Stimulated activated CD4-positive, alpha-beta T cell treated with anti-CD3 and anti-CD28 coated beads, TNF-alpha, amount 100 ng/mL, for 4 hours (primary cell): ENCODE measurements around the gene NEIL3.
"Not testable (repeated sequence)": the region's sequence is repeated elsewhere in the genome, so short reads cannot be mapped to it uniquely, and the experiment has no call there.

Experiments used
- DNase-seq, 3 experiments: peaks; one replicate each; pipeline ENCODE4 v3.0.0-alpha.2; 2020; ENCODE audit warnings: low read depth in 3 of 3

The NEIL3 gene

DNA sequence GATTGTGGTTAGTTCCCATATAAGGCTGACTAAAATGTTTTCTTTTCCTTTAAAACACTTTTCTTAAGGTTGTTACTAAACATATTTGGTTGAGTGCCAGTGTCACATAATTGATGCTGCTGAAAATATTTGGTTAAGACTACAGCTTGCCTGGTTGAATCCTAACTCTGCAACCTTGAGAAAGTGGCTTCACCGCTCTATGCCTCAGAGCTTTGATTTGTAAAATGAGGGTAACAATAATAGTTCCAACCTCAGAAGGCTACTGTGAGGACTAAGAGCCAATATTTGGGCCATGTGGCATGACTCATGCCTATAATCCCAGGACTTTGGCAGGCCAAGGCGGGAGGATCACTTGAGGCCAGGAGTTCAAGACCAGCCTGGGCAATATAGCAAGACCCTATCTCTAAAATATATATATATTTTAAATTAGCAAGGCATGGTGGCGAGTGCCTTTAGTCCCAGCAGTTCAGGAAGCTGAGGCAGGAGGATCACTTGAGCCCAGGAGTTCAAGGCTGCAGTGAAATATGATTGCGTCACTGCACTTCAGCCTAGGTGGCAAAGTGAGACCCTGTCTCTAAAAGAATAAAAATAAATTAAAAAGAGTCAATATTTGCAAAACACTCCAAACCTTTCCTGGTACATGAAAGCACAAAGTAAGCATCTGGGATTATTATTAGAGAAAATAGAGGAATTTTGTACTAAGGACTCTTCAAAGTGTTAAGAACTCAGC, 7.1 kb upstream of the NEIL3 start:
- no peak for DNase-seq

DNA sequence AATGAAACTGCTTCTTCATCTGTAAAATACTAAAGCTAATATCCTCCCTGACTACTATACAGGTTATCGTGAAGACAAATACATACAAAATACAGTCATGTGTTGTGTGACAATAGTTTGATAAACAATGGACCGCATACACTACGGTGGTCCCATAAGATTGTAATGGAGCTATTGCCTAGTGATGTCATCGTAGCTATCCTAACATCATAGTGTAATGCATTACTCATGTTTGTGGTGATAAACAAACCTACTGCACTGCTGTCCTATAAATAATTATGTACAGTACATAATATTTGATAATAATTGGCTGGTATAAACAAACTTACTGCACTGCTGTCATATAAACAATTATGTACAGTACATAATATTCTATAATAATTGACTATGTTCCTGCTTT, 5.6 kb upstream of the NEIL3 start:
- no peak for DNase-seq

DNA sequence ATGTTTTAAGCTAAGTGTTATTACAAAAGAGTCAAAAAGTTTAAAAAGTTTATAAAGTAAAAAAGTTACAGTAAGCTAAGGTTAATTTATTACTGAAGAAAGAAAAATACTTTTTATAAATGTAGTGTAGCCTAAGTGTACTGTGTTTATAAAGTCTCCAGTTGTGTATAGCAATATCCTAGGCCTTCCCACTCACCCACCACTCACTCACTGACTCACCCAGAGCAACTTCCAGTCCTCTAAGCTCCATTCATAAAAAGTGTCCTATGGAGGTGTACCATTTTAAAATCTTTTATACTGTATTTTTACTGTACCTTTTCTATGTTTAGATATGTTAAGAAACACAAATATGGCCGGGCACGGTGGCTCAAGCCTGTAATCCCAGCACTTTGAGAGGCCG, 4.8 kb upstream of the NEIL3 start:
- DNase-seq, result not testable (repeated sequence)

DNA sequence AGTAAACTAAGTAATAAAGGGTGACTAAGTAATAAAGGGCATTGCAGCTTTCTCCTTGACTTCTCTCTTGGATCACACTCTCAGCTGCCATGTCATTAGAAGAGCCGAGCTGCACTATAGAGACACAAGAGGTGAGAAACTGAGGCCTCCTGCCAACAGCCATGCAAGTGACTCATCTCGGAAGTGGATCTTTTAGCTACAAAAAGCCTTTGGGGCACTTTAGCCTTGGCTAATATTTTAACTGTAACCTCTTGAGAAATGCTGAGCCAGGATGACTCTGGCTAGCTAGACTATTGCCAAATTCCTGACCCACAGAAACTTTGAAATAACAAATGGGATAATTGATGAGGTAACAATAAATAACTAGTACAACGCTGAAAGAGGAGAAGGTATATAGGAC, 1.5 kb upstream of the NEIL3 start:
- DNase-seq, result no peak

DNA sequence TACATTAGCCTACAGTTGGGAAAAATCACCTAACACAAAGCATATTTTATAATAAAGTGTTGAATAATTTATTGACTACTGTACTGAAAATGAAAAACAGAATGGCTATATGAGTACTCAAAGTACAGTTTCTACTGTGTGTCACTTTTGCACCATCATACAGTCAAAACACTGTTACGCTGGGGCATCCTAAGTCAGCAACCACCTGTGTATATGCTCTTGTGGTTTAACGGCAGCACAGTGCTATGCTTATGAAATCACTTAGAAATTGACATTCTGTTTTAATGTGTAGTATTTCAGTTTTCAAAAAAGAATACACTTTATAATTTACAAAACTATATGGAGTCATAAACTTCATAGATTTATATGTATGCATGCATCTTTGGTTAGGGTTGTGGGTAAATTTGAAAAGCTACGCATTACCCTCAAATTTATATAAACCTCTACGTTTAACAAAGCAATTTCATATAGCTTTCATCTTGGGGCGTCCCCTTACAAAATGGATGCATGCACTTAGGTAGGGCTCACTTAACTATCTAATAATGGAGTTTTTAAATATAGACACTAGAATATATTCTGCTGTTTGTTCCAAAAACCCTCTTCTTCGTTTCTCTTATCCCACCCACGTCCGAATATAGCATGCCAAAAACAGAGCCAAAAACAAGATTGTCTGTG, 690 bp upstream of the NEIL3 start:
- no peak for DNase-seq

DNA sequence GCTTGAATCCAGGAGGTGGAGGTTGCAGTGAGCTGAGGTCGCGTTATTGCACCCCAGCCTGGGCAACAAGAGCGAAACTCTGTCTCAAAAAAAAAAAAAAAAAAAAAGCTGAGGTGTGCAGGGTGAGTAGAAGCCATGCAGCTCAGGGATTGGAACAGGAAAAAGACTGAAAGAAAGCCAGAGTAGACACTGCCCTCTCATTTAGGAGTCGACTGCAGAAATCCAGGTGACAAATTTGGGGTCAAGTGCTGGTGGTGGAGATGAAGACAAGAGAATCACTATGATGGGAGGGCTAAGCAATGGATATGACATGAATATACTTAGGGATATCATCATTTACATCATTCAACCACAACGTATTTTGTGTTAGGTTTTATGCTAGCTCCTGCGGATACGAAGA, 1.9 kb downstream of the NEIL3 start:
- DNase-seq, result no peak

DNA sequence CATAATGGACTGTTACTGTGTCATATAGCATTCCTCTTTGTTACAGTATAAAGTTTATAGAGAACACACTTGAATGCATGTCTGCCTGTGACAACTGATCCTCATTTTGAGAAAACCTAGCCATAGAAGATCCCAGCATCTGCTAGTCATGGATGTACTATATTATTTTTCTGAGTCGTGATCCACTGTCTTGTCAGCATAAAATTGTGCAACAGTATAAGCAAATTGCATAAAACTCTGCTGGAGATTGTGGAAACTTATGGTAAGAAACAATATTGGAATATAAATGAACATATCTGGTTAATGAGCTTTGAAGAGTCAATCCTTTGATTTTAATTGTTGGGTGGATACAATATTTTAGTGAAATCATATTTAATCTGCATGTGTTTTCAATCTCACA, 3.6 kb downstream of the NEIL3 start:
- no peak for DNase-seq

DNA sequence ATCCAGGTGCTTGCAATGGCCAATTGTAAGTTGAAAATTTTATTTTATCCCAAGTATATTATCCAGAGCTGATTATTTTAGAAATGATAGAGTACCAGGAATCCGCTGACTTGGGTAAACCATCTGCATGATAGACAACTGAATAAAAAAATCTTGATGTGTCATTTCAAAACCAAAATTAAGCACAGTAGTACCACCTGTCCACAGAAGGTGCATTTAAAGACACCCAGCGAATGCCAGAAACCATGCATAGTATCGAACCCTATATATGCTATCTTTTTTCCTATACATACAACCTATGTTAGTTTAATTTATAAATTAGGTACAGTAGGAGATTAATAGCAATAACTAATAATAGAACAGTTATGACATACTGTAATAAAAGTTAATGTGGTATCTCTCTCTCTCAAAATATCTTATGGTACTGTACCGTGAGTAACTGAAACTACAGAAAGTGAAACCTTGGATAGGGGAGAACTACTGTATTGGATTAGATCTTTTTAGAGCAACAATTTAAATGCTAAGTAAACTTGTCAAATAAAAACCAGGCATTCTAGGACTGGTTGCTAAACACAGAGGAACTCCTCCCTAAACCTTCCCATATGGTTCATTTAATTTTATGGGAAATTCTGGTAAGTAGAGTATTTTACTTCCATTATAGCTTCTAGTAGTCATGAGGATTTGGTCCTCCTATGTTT, 6.2 kb downstream of the NEIL3 start:
- no peak for DNase-seq

DNA sequence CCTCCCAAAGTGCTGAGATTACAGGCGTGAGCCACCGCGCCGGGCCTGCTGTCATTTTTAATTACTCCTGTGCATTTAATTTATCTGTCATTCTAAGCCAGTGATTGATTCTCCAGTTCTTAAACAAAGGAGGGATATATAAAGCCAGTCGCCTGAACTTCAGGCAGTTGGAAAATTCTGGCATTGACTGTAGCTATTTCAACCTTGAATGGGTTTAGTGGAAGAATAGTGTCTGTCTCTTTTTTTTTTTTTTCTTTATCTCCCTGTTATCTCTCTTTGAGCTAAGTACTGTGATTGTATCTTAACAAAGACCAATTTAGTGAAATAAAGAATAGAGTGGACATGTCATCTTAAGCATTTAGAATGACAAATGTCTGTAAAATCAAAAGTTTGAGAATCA, 11.0 kb downstream of the NEIL3 start:
- DNase-seq, result no peak

DNA sequence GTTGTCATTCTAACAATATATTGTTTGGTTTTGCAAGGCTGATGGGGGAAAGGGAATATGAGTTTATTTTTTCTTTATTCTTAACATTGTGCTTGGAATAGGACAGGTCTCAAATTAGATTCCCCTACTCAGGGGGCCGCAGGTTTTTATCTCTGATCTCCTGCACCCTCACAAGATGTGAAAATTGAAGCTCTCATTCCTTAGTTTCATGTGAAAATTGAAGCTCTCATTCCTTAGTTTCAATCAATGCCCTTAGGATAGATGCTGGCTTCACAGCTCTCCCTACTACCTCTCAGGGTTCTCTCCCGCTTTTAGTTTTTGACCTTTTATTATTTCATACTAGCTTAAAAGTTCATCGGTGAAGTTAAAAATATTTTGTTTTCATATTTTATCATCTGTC, 12.0 kb downstream of the NEIL3 start:
- no peak for DNase-seq

DNA sequence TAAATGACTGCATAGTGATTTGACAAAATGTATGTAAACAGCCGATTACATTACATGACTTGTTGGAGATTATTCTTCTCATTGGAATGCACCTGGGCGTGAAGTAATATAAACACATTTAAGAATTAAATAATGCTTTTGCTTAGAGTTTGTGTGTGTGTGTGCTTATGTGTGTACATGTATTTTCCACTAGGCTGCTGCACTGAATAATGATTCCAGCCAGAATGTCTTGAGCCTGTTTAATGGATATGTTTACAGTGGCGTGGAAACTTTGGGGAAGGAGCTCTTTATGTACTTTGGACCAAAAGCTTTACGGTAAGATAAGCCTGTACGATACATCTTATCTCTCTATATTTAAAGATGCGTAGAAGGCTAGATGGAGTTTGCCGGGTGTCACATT, 12.6 kb downstream of the NEIL3 start:
- no peak for DNase-seq

DNA sequence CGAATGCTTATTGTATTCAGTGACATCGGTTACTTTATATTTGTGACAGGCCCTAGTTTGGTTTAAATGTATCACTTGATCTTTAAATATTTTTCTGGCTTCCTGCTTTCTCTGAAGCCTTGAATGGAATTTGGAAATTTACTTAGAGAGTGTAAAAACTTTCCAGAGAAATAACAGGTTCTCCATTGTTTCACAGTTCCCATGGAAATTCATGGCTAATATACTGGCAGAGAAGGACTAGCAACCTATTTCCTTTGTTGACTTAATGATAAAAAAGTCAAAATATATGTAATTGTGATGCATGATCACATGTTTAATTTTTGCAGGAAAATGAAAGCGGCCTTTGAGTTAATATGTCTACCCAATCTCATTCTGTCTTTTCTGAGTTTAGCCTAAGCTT, 13.2 kb downstream of the NEIL3 start:
- no peak for DNase-seq

DNA sequence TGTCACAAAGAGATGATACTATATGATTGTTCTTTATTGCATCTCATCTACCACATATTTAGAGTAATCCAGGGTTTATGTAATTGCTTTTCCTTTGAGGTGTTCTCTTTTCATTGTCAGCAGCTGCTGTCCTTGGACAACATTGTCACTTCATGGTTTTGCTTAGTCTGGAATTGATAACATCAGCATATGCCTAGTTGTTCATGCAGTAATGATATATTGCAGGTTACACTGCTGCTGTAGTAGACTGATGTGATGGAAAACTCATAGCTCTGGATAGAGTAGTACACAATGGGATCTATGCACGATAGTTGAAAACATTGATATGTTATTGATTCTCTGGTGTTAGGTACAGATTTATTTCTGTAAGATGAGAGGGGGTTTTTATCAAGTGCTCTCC, 13.7 kb downstream of the NEIL3 start:
- no peak for DNase-seq

DNA sequence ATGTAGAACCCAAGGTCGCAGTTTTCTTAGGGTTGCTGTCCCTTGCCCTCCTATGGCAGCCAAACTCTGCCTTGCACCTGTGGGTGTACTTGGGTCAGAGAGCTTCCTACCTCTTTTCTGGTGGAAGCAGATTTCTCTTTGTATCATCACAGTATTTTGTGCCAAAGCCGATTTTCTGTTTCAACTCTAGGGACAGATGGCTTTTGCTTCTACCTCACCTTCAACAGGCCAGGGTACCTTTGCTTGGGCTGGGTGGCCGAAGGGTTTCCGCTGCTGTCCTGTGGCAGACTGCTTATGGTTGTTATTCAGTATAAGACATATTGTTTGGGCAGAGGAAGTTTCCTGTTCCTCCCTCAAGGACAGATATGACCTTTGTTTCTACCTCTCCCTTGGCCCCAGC, 22.4 kb downstream of the NEIL3 start:
- DNase-seq, result no peak

DNA sequence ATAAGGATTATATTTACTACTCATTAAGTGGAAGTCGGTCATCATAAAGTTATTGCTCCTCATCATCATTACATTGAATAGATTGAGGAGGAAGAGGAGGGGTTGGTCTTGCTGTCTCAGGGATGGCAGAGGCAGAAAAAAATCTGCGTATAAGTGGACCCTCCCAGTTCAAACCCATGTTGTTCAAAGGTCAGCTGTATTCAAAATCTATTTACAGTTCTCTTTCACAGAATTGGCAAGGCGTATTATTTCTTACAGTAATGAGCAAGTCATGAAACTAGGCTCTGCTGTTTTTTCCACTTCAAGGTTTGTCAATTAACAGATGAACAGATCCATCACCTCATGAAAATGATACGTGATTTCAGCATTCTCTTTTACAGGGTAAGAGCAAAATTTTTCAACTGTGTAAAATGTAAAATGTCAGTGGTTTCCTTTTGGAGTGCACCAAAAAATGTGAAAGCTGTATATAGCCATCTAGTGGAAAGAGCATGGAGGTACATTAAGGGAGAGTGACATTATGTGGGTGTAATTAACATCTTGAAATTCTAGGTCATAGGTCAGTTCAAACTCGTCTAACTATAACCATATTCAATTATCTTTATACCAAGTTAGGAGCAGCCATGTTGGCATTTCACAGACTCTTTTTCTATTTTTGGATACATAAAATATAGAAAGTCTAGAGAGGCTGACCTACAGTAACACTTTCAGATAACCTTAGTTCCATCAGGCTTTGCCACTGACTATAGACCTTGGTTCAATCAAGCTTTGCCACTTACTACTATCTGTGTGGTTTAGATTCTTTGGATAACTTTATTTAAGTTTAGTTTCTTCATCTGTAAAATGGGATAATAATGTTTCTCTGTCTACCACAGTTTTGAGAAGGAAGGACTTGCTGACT, 30.1 kb downstream of the NEIL3 start:
- DNase-seq, result no peak

DNA sequence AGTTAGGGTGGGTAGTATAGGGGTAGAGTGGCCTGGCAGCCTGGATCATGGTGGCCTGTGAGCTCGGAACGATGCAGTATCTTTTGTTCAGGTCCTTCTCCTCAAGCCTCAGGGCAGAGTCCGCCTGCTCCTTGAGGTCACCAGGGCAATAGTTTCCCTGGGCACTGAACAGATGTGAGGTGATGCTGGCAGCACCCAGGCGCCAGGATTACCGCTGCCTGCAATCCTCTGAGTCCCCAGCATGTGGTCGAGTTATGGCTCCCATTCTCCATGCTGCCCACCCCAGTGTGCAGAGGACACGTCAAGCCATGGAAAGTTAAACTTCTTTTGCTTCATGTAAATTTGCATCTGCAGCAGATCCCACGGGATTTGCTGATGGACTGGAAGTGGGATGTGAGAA, 38.7 kb downstream of the NEIL3 start:
- no peak for DNase-seq

DNA sequence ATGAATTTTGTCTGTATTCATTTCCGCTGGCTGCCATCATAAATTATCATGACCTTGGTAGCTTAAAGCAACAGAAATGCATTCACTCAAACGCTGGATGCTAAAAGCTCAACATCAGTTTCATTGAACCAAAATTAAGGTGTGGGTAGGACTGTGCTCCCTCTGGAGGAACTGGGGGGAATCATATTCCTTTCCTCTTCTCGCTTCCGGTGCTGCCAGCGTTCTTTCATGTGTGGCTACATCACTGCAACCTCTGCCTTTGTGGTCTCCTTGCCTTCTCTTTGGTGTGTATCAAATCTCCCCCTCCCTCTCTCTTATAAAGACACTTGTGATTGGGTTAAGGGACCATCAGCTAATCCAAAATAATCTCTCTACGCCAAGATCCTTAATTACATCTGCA, 39.5 kb downstream of the NEIL3 start:
- DNase-seq, result no peak

DNA sequence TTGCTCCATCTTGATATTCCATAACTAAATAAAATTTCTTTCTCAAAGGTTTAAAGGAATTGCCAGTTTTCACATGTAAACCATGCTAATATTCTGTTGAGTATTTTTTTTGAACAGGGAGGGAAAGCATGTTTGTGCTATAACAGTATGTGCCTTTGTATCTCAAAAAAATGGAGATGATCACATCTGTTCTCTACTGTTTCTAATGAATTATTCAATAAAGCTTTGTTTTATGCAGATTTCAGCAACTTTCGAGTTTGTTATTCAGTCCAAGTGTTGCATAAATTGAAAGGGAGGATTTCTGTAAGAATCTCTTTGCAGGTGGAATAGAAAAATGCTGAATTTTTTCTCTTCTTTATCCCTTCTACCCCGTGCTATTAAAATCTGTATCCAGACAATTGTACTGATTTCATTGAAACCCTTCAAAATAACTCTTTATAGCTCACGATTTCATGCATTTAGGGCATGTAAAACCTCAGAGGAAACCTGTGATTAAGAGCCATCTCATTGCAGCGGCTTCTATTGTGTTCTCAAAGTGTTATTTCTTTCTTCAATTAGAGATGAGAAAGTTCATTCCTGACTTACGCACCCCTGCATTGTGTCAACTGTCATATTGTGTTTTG, 42.1 kb downstream of the NEIL3 start:
- DNase-seq, result no peak

DNA sequence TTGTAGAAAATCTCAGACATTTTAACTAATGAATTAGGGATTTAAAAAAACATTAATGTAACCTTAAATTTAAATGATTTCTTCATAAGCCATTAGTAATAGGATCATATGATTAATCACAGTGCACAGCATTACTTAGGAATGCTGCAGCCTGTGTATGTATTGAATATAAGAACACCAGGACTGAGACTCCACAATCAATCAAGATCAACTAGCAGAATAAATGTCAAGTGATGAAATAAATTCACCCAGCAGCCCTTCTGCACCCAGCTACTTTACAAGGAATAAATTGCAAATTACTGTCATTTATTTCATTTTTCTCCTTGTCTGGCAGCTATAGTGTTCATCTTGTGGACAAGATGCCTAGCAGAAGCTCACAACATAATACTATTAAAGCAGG, 46.5 kb downstream of the NEIL3 start:
- no peak for DNase-seq

DNA sequence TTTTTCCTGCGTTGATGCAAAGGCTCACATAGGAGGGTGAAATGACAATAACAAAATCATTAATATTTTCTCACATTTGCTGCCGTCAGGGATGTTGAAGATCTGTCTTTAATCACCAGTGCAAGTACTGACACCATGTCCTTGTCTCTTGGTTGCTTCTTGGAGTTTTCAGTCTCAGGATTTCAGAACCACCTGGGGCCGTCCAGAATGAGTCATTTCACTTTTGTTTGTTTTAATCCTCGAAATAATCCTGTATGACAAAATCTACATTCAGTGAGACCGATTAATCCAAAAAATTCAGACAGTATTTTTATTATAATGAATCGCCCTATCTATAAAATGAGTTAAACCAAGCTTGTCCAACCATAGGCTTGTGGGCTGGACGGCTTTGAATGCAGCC, 47.2 kb downstream of the NEIL3 start:
- DNase-seq, result no peak

DNA sequence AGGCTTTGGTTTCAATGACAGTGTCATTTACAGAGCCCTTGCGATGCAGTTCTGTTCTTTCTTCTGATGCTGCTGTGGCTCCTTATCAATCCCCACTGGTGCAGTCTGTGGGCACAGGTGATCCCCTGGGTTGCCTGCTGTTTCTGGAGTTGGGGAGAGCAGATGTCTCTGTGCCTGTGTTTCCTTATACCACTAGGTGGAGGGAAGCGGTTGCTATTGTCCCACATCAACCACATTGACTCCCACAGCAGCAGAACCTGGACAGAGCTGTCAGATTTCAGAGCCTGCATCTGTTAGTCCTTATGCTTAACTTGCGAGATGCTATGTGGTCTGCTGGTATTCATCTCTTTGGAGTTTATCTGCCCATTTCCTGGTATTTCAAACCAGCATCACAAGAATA, 57.7 kb downstream of the NEIL3 start:
- DNase-seq, result no peak

DNA sequence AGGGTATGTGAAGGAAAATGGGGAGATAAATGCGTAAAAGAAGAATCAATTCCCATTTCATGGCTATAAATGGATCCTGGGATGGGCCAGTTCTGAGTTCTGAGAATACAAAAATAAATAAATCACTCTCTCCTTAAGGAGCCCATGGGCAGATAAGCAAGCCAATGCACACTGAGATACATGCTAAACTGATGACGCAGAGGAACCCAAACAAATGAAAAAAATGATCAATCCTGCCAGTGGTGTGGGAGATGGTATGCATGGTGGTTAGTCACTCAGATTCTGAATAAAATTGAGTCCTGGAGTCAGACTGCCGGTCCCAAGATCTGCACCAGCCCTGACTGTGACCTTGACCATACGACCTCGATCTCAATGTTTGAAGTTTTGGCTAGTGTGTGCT, 59.7 kb downstream of the NEIL3 start:
- no peak for DNase-seq
